ENCODE results near the gene GPR173.

GRCh38 chrX:53000447-53001135 lies 48.0 kb upstream of the GPR173 start:
- TF ChIP-seq ZNF324 (tag by site-specific recombination; IDR thresholded peaks at IDR 0.05) (no peak), ZNF830 (tag by site-specific recombination; IDR thresholded peaks at IDR 0.05; ENCODE audit: low read depth) (no peak), ZNF558 (tag by site-specific recombination; IDR thresholded peaks at IDR 0.05) (no peak), ZNF19 (tag by site-specific recombination; IDR thresholded peaks at IDR 0.05; ENCODE audit: low read depth) (no peak), MZF1 (tag by site-specific recombination; IDR thresholded peaks at IDR 0.05; ENCODE audit: borderline replicate concordance) (no peak), PRDM4 (tag by site-specific recombination; IDR thresholded peaks at IDR 0.05) (no peak)
- TF ChIP-seq, protein P1, sequence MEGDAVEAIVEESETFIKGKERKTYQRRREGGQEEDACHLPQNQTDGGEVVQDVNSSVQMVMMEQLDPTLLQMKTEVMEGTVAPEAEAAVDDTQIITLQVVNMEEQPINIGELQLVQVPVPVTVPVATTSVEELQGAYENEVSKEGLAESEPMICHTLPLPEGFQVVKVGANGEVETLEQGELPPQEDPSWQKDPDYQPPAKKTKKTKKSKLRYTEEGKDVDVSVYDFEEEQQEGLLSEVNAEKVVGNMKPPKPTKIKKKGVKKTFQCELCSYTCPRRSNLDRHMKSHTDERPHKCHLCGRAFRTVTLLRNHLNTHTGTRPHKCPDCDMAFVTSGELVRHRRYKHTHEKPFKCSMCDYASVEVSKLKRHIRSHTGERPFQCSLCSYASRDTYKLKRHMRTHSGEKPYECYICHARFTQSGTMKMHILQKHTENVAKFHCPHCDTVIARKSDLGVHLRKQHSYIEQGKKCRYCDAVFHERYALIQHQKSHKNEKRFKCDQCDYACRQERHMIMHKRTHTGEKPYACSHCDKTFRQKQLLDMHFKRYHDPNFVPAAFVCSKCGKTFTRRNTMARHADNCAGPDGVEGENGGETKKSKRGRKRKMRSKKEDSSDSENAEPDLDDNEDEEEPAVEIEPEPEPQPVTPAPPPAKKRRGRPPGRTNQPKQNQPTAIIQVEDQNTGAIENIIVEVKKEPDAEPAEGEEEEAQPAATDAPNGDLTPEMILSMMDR (tag by site-specific recombination; IDR thresholded peaks at IDR 0.05) = no peak
